Panc1 (cell line): ENCODE results near the gene MEIS1. TPM values are rescaled to one million over a fixed set of nuclear protein-coding genes. Genes with fewer than 3 reads are reported as not detected.

Source experiments
- ATAC-seq: fragments of 200-7000 bp; cut with Tn5 transposase; 2 replicates; pipeline ENCODE4 v1.9.1; 2020; ENCODE audit warnings: mild to moderate bottlenecking, moderate library complexity
- BruUV-seq: library from RNA; stranded (reverse); fragments of 400-500 nt; replicated peaks from 2 replicates; lab custom pipeline; 2021; lab: Mats Ljungman, UMichigan
- CTCF ChIA-PET: fragments of 300-600 bp; sonication (Branson Sonifier 250); formaldehyde crosslinking; loops from one replicate; lab custom pipeline; 2022; ENCODE audit warnings: antibody characterized with exemption; lab: Charles Lee
- POLR2A ChIA-PET: fragments of 300-600 bp; sonication (Branson Sonifier 250); formaldehyde crosslinking; loops from one replicate; lab custom pipeline; 2022; ENCODE audit warnings: antibody characterized with exemption; lab: Charles Lee
- DNase-seq: peaks from one replicate; pipeline ENCODE4 v3.0.0-alpha.2; 2010; ENCODE audit warnings: low read depth, low spot score
- H3K27ac ChIP-seq: 2 replicates; pipeline ENCODE4 v1.5.1; 2011; ENCODE audit warnings: mild to moderate bottlenecking, low read length, inconsistent platforms
- H3K27me3 ChIP-seq: fragments of 200-500 bp; sonication (Bioruptor generic); 2 replicates; pipeline ENCODE4 v1.6.0; 2014; ENCODE audit warnings: low read length, inconsistent platforms; ENCODE audit not compliant: control insufficient read depth, insufficient read depth
- H3K36me3 ChIP-seq: fragments of 200-500 bp; sonication (Bioruptor generic); 2 replicates; pipeline ENCODE4 v1.5.1; 2014; ENCODE audit warnings: inconsistent platforms, mild to moderate bottlenecking, low read length, moderate library complexity; ENCODE audit not compliant: control insufficient read depth, insufficient read depth
- H3K4me1 ChIP-seq: 2 replicates; pipeline ENCODE4 v1.5.1; 2011; ENCODE audit warnings: inconsistent platforms, mild to moderate bottlenecking, low read length, moderate library complexity; ENCODE audit not compliant: control insufficient read depth, insufficient read depth
- H3K4me3 ChIP-seq, 2 experiments: 2 replicates each; pipeline ENCODE4 v1.5.1; 2011 to 2012; ENCODE audit warnings: low read depth in 2 of 2, low read length in 2 of 2, mild to moderate bottlenecking in 2 of 2, inconsistent platforms in 1 of 2, moderate library complexity in 1 of 2
- H3K9me3 ChIP-seq: fragments of 200-500 bp; sonication (Bioruptor generic); 2 replicates; pipeline ENCODE4 v1.5.1; 2014; ENCODE audit warnings: low read depth, mild to moderate bottlenecking, inconsistent platforms, low read length, moderate library complexity; ENCODE audit not compliant: control insufficient read depth, insufficient read depth
- CTCF ChIP-seq: fragments of 450-650 bp; IDR thresholded peaks from 2 replicates; pipeline ENCODE4 v1.5.1; 2017; ENCODE audit warnings: mild to moderate bottlenecking
- POLR2AphosphoS5 ChIP-seq: IDR thresholded peaks from 2 replicates; pipeline ENCODE4 v1.6.1; 2012; ENCODE audit warnings: mild to moderate bottlenecking, low read depth, low read length, moderate library complexity
- REST ChIP-seq, 2 experiments: IDR thresholded peaks; 2 replicates each; pipeline ENCODE4 v1.6.1; 2011 to 2012; ENCODE audit warnings: low read depth in 2 of 2, control low read depth in 1 of 2, low read length in 1 of 2, mild to moderate bottlenecking in 1 of 2, moderate library complexity in 1 of 2; ENCODE audit not compliant: insufficient read depth in 1 of 2
- SIN3A ChIP-seq: IDR thresholded peaks from 2 replicates; pipeline ENCODE4 v1.6.1; 2012; ENCODE audit warnings: low read depth, mild to moderate bottlenecking, low read length, moderate library complexity, borderline replicate concordance; ENCODE audit not compliant: insufficient read depth
- TCF7L2 ChIP-seq: IDR thresholded peaks from 2 replicates; pipeline ENCODE4 v1.6.1; 2011; ENCODE audit warnings: mild to moderate bottlenecking, low read depth, low read length, inconsistent platforms
- in situ Hi-C: cut with HindIII; loops from 2 replicates; pipeline ENCODE4 v1.10.0; 2016; ENCODE audit warnings: low sequenced_read_pairs, low pct_unique_long_range_greater_than_20kb
- intact Hi-C: fragments of 100-400 bp; cut with micrococcal nuclease; formaldehyde crosslinking; loops from one replicate; pipeline ENCODE4 v1.10.0; 2022; ENCODE audit not compliant: unreplicated experiment
- total RNA-seq: library from RNA; stranded (reverse); gene quantifications from one replicate; pipeline ENCODE4 v1.2.1, GENCODE V29; 2021; ENCODE audit not compliant: unreplicated experiment

The MEIS1 gene
- total RNA-seq, 1 experiment from 2014 or later = 2.0 TPM

- H3K27me3 ChIP-seq = no peaks in the 10 kb centered on the region; the same call in 1 of the 2 replicates
- no peaks in the 10 kb centered on the region for H3K9me3 ChIP-seq
- in situ Hi-C loops (no loop called here), intact Hi-C loops (no loop called here)
- DNase-seq = no peak
- ChIA-PET CTCF (no interaction called here), POLR2A (no interaction called here)
- no peaks in the 10 kb centered on the region for H3K36me3 ChIP-seq
- H3K4me3 ChIP-seq = no peak overlapping the region
- no peaks in the 10 kb centered on the region for H3K4me1 ChIP-seq
- no peak for ATAC-seq
- TF ChIP-seq POLR2AphosphoS5 = no peak
- no peak for TF ChIP-seq SIN3A
- no peak for TF ChIP-seq TCF7L2
- no peak for TF ChIP-seq CTCF
- no peak for TF ChIP-seq REST (IDR thresholded peaks at IDR 0.05; ENCODE audit: insufficient read depth in 1 of 2, low read depth in 2 of 2, low read length in 1 of 2)
- no TSS peak for BruUV-seq
- no peak overlapping the region for H3K27ac ChIP-seq
Measured at GRCh38 chr2:66477135-66477842, 42.4 kb downstream of the MEIS1 start.

GRCh38 chr2:66478299-66478698 is 43.4 kb downstream of the MEIS1 start:
- TF ChIP-seq POLR2AphosphoS5 (no peak), SIN3A (no peak), REST (IDR thresholded peaks at IDR 0.05; ENCODE audit: insufficient read depth in 1 of 2, low read depth in 2 of 2, low read length in 1 of 2) (no peak), CTCF (no peak), TCF7L2 (no peak)
- Histone ChIP-seq H3K27me3 (no peaks in the 10 kb centered on the region; the same call in 1 of the 2 replicates), H3K9me3 (no peaks in the 10 kb centered on the region), H3K27ac (no peak overlapping the region), H3K4me3 (no peak overlapping the region), H3K36me3 (no peaks in the 10 kb centered on the region), H3K4me1 (no peaks in the 10 kb centered on the region)
- in situ Hi-C loops (no loop called here), intact Hi-C loops (no loop called here)
- ATAC-seq (no peak), DNase-seq (no peak)
- POLR2A ChIA-PET = no interaction called here
- CTCF ChIA-PET = no interaction called here
- BruUV-seq = no TSS peak
